ENCODE results near the gene SUMO4.

DNA sequence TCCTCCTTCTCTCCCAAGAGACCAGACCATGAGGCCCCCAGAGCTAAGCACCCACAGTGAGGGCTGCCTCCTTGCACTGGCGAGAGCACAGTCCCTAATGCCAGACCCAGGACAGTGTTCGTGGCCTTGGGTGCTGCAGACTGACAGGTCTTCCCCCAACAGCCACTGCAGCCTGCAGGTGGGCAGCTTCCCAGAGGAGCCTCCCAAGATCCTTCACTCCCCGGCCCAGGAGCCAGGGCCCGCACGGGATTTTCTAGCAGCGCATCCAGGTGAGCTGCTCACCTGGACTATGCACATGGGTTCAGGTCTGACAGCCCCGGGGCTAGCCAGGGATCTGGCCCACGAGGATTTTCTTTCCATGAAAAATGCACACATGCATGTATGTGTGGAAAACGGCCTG is 41.7 kb downstream of the SUMO4 start:
- TF ChIP-seq CTCF (conservative IDR thresholded peaks at IDR 0.05 in 1 of 2, IDR thresholded peaks at IDR 0.05 in 1 of 2; ENCODE audit: extremely low read depth in 1 of 2, insufficient read depth in 1 of 2, low read depth in 1 of 2, low read length in 2 of 2) (no peak), EZH2 (IDR thresholded peaks at IDR 0.05; ENCODE audit: borderline replicate concordance, low read length) (no peak)

All from mammary epithelial cell (primary cell).